K562 (cell line): ENCODE measurements around the gene SALL3.

Experiments
- BCL6 ChIP-seq: fragments of 250-450 bp; sonication (Bioruptor Pico); IDR thresholded peaks from 2 replicates; pipeline ENCODE4 v1.4.0; 2020
- RAD21 ChIP-seq, 2 experiments: fragments of 250-450 bp in 1 of 2; fragments of 450-650 bp in 1 of 2; sonication (Bioruptor Pico) in 1 of 2; formaldehyde crosslinking in 1 of 2; IDR thresholded peaks in 1 of 2; conservative IDR thresholded peaks in 1 of 2; 2 replicates each; pipeline versions ENCODE4 v1.4.0 to v1.8.0; 2020 to 2022; ENCODE audit warnings: mild to moderate bottlenecking in 2 of 2, moderate library complexity in 1 of 2
- SIRT6 ChIP-seq: IDR thresholded peaks from one replicate; pipeline ENCODE4 v1.6.1; 2012; ENCODE audit warnings: low read depth, mild to moderate bottlenecking, control low read depth, inconsistent platforms, low read length, moderate library complexity
- SMC3 ChIP-seq: conservative IDR thresholded peaks from 2 replicates; pipeline ENCODE4 v1.6.1; 2011; ENCODE audit warnings: low read depth, low read length, improper control_type of control experiment; ENCODE audit not compliant: insufficient read depth
- THAP7 ChIP-seq: fragments of 250-450 bp; sonication (Bioruptor Pico); IDR thresholded peaks from 2 replicates; pipeline ENCODE4 v1.5.0; 2021
- ZNF449 ChIP-seq: fragments of 250-450 bp; sonication (Bioruptor Pico); IDR thresholded peaks from 2 replicates; pipeline ENCODE4 v1.8.0; 2022; ENCODE audit warnings: moderate library complexity, mild to moderate bottlenecking, inconsistent platforms

GRCh38 chr18:79007440-79007839 is 27.8 kb downstream of the SALL3 start:
- TF ChIP-seq SIRT6 = no peak
- no peak for TF ChIP-seq RAD21 (CRISPR knock-in tag; conservative IDR thresholded peaks at IDR 0.05 in 1 of 2, IDR thresholded peaks at IDR 0.05 in 1 of 2)
- no peak for TF ChIP-seq SMC3
- no peak for TF ChIP-seq THAP7 (CRISPR knock-in tag)
- no peak for TF ChIP-seq ZNF449 (CRISPR knock-in tag)
- TF ChIP-seq BCL6 (CRISPR knock-in tag) = no peak
